Dedifferentiated amniotic fluid mesenchymal stem cell (primary cell): ENCODE measurements around the gene IL17F.
"Not testable (repeated sequence)": the region's sequence is repeated elsewhere in the genome, so short reads cannot be mapped to it uniquely, and the experiment has no call there.

Experiments used
- DNase-seq: peaks from one replicate; pipeline ENCODE4 v3.0.0-alpha.2; 2016; ENCODE audit errors: extremely low spot score

The IL17F gene

DNA sequence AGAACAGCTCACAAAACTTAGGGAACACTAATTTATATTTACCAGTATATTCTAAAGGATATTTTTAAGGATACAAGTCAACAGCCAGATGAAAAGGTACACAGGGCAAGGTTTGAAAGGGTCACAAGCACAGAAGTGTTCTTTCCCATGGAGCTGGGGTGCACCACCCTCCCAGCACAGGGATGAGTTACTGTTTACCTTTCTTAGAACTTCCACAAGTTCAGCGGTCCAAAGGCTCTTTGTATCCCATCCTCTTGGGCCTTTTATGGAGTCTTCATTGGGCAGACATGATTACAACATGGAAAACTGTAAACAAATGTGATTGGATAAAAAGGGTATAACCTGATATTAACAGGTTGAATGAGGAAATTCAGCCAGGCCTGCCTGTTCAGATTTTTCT lies 1.1 kb upstream of the IL17F start:
- no peak for DNase-seq

DNA sequence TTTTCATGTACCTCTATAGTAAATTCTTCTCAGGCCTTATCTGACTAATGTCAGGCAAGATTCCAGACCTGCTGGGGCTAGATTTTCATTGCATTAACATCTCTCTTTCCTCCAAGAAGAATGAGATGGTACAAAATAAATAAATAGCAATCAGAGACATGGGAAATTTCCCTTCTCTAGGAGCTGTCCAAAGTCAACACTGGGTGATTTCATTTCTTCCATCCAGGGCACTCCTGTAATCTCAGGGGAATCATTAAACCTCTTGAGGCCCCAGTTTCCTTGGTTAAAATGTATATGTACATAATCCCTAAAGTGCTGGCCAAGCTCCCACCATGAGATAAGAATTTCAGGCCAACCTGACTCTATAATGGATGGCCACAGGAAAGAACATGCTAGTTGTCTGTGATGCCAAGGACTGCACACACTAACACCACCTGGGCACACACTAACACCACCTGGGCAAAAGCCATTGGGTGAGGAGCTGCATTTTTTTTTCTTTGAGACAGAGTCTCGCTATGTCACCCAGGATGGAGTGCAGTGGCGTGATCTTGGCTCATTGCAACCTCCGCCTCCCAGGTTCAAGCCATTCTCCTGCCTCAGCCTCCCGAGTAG lies 912 bp downstream of the IL17F start:
- no peak for DNase-seq

DNA sequence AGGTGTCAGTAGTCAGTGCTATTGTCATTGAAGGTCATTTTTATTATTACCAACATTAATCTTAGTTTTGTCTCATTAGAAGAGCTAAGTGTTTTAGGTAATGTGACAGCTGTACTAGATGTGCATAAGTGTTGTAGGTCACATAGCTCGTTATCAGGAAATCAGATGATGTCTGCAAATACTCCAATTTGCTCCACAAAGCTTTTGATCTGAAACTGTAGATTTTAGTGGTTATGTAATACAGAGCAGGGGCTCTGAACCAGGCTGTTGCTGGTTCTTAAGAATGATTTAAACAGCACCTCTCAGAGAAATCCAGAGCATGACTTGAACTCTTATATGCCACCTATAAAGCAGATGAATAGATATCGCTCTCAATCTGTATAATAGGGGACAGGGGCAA lies 2.5 kb downstream of the IL17F start:
- DNase-seq, result no peak

DNA sequence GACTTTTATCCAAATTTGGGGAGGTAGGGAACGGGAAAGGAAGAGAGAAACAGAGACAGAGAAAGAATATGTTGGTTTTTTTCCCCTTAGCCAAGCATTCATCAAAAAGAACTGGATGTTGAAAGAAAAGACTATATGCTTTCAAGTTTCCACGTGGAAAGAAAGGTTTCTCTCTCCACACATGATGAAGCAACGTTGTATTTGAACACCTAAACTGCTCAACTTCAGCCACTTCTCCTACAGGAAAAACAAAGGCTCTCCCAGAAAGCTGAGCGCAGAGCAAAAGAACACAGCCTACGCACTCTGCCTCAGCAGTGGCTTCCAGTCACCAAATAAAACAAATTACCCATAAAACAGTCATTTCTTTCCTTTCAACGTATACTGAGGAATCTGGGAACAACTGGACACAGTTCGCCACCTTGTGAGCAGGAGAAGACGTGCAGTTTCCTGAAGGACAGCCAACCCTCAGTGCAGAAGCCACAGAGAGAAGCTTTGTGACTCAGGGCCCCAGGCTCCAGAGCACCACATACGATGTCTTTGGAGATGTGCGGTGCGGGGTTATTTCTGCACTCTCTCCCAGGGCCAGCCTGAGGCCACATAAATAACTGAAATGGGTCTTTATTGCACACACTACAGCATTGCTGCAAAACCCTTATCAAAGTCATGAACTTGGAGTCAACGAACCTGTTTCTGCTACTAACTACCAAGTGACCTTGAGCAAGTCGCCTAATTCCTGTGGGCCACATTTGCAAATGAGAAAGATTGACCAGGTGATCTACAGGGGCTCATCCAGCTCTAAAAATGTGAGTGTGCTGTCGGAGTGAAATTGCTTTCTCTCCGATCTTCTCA lies 10.1 kb downstream of the IL17F start:
- peak; percentile 29 for DNase-seq

DNA sequence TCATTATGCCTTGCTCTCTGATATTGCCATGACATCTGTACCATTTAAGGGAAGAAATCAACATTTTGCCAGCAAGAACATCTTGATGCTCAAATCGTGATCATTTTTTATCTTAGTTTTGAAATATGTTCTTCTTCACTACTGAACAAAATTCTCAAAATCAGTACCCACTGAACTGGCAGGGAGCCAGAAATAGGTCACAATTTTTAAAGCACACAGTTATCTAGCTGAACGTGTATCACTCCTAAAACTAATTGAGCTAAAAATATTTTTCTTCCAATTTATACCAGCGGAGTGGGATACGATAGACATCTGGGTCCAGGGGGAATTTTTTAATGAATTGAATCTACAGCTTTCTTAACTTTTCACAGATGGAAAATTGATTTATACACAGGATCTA lies 11.3 kb downstream of the IL17F start:
- DNase-seq, result no peak

DNA sequence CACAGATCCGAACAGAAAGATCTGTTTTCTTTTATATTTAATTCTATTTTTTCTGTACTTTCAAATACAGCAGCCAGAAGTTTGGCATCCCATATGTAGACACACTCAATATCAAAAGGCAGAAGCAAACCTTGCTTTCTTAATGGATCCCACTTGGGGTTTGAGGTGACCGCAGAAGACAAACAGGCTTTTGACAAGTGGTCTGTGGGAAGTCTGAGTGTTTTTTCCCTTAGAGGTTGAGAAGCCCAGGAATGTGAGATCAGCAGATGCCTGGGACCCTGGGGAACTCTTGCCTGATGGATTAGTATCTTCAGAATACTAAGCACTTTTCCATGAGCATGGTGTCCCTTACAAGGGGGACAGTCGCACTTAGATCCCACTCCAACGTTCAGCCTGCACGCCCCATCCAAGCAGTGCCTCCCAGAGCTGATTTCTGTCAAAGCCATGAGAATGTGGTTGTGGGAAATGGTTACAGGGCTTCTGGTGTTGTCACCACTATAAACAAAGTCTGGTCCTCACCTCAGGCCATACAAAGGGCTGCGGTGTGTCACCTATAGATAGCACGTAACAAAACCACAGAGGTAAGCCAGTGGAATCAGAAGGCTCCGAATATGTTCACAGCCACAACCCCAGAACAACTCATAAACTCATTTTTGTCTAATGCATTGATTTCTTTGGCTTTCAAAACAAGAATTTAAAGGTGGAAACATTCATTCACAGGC lies 12.7 kb downstream of the IL17F start:
- DNase-seq, result no peak

DNA sequence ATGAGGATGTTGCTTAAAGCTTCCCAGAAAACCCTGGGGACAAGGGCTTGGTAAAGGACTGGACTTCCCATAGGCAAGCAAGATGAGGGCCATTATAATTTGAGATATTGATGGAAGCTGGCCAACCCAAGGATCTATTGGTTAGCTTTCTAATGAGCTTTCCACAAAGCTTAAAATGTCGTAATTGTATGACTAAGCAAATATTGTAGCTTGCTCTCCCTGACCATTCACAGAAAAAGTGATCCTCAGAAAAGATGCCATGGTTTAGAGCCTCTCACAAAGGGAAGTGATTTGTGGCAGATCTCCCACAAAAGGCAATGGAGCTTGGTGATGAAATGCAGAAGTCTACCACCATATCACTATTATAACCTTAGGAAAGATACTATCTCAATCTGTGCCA lies 13.6 kb downstream of the IL17F start:
- DNase-seq, result no peak

DNA sequence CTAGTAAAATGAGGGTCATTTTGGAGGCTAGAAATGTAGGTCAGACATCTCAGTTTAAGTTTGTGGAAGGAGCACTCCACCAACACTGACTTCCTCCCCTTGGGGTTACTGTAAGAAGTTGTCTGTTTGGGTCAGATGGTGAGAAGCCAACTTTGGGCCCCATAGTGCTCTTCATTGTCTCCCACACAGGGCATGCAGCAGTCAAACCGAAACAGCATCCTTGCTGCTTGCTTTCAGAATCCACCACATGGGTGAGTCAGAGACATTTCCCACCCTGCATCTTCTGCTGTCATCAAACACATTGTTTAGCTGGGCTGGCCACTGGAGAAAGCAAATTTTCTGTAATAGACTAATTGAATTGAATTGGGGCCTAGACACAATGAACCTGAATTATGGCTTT lies 16.8 kb downstream of the IL17F start:
- DNase-seq, result no peak

DNA sequence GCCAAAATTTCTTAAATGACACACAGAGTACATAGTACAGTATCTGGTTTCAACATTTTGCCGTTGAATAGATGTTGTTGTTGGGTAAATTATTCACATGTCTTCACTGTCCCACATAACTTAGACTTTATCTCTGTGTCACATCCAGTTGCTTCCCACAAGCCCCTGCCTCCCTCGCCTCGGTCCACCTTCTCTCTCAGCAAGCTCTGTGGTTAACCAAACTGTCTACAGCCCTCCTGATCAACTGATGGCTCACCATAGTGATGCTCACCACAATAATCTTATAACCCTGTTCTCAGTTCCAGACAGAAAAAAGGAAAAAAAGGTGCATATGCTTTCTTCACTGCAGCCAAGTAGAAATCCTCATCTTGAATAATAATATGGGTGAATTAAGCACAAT lies 23.0 kb downstream of the IL17F start:
- no peak for DNase-seq

DNA sequence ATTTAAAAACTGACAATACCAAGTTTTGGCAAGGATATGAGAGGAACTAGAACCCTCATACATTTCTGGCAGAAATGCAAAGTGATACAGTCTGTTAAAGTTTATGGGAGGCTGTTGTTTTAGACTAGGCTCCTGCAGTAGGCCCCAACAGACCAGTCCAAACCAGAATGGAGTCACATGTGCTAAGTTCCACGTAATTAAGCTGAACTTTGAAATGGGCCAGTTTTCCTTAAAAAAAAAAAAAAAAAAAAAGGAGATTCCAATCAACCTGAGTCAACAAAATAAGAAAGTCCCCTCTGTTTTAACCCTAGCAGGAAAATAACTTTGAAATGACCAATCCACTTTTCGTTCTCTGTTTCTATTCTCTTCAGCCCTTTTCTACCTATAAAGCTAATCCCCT lies 26.5 kb downstream of the IL17F start:
- no peak for DNase-seq

DNA sequence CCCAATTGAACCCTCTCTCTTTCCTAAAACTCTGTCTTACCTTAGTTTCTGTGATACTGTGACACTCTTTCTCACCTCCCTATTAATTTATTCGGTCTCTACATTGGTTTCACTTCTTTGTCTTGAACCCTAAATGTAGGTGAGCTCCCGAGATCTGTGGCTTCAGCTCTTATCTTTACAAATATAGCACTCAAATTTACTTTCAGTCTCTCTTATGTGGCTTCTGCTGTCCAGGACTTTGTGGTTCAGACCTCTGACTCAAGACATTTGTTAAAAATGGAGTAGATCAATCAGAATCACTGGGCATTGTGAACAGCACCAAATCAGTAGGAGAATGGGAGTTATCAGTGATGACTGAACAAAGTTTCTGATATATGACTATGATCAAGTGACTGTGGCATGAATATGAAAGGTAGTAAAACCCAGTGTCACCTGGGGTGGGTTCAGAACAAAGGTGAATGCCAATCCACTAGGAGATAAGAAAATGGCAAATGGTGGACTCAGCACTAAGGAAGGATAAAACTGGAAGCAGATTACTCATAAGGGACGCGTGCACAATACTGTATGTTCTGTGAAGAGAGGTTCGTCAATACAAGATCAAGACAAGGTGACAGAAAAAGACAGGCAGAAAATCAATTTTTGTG lies 27.2 kb downstream of the IL17F start:
- no peak for DNase-seq

DNA sequence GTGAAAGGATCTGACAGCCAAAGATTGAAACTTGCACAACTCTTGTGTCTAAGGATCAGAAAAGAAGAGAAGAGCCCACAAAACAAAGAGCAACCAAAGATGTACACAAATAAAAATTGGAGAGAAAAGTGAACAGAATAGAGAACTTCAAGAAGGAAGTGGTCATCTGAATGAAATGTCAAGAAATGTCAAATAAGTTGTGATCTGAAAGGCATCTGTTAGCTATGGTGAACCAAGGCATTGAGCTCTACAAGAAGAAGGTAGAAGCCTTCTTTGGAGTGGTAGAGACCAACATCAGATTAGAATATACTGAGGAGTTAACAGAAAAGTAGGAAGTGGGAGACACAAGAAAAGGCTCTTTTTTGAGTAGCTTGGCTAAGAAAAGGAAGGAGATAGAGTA lies 28.5 kb downstream of the IL17F start:
- DNase-seq, result no peak

DNA sequence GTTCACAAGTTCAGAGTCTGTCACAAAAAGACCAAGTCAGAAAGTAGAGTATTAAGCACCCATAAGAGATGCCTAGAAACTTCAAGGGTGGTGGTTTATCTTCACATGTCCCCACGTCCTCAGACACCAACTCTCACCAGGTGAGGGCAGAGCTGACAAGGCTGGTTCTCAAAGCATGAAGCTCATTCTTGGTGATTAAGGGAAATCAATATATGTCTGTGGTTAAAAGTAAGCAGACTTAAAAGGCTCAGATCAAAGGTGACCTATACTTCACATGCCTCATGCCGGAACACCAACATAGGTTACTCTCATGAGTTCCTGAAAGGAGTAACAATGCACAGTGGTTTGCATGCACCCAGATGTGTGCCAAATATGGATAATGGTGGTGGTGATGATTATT lies 31.2 kb downstream of the IL17F start:
- DNase-seq, result no peak

DNA sequence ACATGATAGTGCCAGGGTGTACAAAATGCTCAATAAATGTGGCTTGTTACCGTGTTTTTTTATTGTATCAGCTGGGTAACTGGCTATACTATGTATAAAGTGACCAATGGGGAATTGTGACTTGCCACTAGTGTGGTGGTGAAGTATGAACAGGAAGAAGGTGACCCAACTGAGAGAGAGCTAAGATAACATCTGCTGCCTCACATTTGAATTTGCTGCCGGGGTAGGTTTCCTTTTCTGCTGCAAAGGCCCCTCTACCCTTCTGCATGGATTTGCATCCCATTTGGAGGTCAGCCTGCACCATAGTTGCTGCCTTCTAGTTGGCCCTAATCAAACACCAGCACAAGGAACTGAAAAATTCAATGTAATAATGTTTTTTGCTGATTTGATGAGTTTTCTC lies 34.1 kb downstream of the IL17F start:
- DNase-seq, result no peak

DNA sequence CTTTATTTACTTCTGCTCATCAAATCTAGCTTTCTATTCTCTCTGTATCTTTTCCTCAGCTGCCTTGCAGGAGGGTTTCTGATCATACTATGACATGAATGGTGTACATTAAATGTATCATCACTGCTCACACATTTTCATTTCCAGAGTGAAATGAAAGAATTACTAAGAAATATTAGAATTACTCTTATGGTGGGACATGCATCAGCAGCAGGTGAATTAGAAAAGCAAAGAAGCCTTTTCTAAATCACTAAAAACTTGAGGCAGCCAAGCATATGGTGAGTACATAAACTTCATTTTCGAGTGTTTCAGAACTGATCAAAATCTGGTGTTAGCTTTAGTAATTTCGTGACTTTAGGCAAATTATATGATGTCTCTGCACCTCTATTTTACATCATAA lies 34.5 kb downstream of the IL17F start:
- no peak for DNase-seq

DNA sequence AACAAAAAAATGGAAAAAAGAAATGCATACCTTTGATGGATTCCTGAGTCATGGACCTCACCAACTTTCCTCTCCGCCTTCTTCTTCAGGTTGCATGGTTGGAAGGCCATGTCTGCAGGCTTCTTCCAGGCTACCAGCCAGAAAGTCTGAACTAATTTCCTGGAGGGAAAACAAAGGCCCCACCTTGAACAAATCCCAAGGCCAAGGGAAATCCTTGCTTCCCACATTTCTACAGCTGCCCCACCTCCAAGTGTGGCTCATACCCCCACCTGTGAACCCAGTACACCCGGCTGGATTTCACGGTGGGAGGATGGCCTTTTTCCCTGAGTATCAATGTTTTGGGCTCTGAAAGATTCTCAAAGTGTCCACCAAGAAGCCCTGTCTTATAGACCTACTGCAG lies 35.7 kb downstream of the IL17F start:
- DNase-seq, result no peak

DNA sequence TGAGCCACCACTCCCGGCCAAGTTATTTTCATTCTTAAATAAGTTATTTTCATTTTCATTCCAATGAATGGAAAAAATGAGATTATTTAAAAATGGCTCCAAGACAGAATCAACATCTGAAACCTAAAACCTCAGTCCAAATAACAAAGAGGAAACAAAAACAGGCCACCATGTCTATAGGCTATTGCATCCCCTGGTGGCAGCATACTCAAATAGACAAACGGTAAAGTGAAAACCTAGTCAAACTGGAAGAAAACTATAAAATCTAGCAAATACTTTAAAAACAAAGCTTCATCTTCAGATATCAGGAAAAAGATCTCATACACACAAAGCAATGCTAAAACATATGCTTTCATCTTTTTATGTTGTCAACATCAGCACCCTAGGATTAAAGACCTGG lies 37.2 kb downstream of the IL17F start:
- no peak for DNase-seq

DNA sequence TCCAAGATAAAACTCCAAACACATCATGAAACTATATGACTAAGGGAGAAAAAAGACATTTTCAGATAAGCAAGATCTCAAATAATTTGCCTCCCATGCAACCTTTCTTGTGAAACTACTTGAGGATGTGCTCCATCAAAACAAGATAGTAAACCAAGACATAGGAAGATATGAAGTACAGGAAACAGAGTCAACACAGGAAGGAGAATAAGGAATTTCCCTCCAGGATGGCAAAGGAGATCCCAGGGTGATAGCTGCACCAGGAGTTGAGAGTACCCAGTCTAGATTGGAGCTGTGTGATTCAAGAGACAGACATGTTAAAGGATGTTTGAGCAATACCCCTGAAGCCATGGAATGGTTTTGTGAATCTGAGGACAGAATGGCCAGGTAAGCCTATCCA lies 42.8 kb downstream of the IL17F start:
- no peak for DNase-seq

DNA sequence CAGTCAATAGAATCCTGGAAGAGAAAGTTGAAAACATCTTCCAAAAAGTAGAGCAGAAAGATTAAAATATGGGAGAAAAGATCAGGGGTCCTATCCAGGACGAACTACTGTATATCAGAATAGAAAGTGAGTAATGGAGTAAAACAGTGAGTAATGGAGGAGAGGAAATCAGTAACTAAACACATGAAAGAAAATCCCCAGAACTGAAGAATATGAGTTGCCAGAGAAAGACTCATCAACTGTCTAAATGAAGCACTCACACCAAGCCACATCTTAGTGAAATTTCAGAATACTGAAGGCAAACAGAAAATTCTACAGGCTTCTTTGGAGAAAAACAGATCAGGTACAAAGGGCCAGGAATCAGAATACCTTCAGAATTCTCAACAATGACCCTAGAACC lies 43.3 kb downstream of the IL17F start:
- no peak for DNase-seq

DNA sequence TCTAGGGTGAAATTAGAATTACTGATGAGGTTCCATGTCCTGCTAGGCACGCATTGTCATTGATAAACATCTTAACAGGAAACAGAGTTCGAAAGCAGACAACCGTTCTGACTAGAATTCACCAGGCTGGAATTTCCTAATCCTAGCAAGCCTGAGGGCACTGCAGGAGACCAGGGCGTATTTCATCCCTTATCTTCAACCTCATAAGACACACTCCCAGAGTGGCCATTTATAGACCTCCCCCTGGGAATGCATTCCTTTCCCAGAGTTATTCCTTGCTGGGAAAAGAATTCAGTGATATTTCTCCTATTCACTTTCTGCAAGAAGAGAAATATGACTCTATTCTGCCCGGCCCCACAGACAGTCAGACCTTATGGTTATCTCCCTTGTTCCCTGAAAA lies 44.2 kb downstream of the IL17F start:
- not testable (repeated sequence) for DNase-seq

DNA sequence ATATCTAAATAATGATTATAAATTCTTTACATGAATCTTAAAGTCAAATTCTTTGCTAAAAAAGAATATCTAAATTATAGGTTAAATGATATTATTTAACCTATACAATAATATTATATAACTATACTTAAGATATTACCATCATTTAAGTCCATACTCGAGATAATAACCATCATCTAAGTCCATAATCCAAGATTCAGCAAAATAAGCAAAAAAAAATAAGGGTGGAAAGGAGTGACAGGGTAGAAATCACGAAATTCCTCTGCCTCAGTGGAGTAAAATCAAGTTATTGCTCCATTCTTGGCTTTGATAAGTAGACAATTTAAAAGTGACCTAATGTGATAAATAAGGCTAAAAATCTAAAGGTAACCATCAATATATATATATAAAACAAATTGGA lies 48.4 kb downstream of the IL17F start:
- no peak for DNase-seq

DNA sequence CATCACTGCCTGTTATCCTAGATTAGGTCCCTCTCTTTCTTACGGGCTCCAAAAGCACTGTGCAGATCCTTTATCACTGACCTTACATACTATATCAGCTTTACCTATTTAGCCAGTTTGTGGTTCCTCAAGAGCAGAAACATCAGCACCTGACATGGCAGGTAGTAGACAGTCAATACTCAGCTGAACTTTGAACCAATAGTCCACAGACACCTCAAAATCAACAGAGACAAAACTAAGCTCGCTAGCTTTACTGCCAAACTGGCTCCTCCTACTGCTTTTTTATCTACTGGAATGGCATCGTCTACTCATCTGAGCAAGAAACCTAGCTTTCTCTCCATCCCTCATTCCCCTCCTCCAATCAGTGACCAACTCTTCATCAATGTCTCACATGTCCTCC lies 52.5 kb downstream of the IL17F start:
- no peak for DNase-seq

DNA sequence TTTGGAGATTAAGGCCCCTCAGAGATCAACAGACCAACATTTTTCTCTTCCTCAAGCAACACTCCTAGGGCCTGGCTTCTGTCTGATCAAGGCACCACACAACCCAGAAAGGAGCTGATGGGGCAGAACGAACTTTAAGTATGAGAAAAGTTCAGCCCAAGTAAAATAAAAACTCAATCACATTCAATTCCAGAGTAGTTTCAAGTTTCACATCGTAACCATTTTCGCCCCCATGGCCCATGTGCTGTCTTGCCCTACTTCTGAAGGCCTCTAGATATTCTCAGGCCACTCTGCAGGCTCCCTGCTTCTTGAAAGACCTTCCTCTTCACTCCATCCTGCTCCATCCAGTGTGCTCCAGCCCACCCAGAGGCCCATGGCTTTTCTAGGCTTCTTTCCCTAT lies 53.9 kb downstream of the IL17F start:
- no peak for DNase-seq
